HG03064 (cell line): Measurements from ENCODE around the gene TNK1.

Experiments
- ATAC-seq: cut with Tn5 transposase; IDR thresholded peaks from one replicate; pipeline ENCODE4 v1.9.1; 2021; ENCODE audit warnings: low read depth; ENCODE audit not compliant: unreplicated experiment

The TNK1 gene

GRCh38 chr17:7428557-7428956 lies 47.7 kb downstream of the TNK1 start, which contains the start of gene SPEM3:
Gene SPEM3 (plus strand): TSS chr17:7428857. CDS start chr17:7428903, 46 bp downstream.
- ATAC-seq: no peak

- ATAC-seq: no peak
These were observed 48.8 kb downstream of the TNK1 start for GRCh38 chr17:7429722-7430121.

GRCh38 chr17:7431231-7431630 lies 50.3 kb downstream of the TNK1 start:
- ATAC-seq: no peak

DNA sequence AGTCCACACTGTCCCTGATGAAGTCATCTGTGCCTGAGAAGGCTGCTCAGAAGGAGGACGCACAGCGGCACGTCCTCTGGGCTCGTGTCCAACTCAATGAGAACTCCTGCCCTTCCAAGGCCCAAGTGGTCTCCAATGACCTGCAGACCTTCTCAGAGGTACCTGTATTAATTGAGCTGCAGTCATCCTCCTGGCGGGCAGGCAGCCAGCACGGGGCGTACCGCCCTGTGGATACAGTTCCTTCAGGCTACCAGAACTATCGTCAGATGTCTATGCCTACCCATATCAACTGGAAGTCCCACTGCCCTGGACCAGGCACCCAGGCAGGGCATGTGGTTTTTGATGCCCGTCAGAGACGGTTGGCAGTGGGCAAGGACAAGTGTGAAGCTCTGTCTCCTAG lies 51.4 kb downstream of the TNK1 start:
- no peak for ATAC-seq

- ATAC-seq: peak; percentile 9
These were observed 55.0 kb downstream of the TNK1 start for GRCh38 chr17:7435676-7436555.

DNA sequence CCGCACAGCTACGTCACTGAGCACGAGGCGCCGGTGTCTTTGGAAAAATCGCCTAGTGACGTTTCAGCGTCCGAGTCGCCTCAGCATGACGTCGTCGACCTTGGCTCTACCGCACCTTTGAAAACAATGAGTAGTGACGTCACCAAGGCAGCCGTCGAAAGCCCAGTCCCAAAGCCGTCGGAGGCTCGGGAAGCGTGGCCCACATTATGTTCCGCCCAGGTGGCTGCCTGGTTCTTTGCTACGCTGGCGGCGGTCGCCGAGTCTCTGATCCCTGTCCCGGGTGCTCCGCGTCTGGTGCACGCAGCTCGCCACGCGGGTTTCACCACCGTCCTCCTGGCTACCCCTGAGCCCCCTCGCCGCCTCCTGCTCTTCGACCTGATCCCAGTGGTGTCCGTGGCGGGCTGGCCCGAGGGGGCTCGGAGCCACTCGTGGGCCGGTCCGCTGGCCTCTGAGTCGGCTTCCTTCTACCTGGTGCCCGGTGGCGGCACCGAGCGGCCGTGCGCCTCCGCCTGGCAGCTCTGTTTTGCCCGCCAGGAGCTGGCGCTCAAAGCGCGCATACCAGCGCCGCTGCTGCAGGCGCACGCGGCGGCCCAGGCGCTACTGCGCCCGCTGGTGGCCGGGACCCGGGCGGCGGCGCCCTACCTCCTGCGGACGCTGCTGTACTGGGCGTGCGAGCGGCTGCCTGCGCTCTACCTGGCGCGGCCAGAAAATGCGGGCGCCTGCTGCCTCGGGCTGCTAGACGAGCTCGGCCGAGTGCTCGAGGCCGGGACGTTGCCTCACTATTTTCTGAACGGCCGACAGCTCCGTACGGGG lies 55.9 kb downstream of the TNK1 start:
- no peak for ATAC-seq

- no peak for ATAC-seq
These were observed 56.5 kb downstream of the TNK1 start for GRCh38 chr17:7437369-7437863.

DNA sequence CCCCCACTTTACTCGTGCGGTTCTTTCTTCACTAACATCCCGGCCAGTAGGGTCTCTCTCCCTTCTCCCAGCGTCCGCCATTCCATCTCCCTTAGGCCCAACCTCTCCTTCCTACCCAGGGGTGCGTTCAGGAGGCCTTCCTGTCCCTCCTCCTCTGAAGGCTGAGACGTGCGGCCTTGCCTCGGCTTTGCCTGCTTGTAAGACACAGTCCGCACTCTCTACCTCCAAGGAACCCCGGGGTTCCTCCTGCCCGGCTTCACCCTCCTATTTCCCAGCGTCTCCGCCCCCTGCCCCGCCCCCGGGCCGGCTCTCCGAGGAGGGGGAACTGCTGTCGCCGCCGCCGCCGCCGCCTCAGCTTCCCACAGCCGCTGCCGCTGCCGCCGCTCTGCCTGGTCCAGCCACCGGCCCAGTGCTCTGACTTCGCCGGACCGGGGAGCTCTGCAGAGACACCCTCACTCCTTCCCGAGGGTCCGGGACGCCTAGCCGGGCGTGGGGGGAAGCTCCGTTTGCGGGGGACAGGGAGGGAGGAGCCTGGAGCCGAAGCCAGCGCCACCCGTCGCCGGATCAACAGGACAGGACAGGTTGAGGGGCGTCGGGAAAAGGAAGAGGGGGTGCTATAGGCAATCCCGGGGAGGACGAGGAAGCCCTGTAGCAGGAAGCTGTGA lies 57.2 kb downstream of the TNK1 start:
- no peak for ATAC-seq

GRCh38 chr17:7438656-7439460 lies 58.0 kb downstream of the TNK1 start:
- no peak for ATAC-seq
